HS-5 (cell line): ENCODE results near the gene EMP2.
A peak's percentile ranks its signal among the peaks of the same experiment; 100 is the strongest.

Source experiments
- DNase-seq: peaks from one replicate; pipeline ENCODE4 v3.0.0-alpha.2; 2012; ENCODE audit warnings: low read depth

The EMP2 gene

GRCh38 chr16:10610499-10611184 lies 30.2 kb upstream of the EMP2 start:
- no peak for DNase-seq

- peak; percentile 65 for DNase-seq
Measured at GRCh38 chr16:10609402-10609774, 29.0 kb upstream of the EMP2 start.

- no peak for DNase-seq
Measured at GRCh38 chr16:10608687-10609401, 28.4 kb upstream of the EMP2 start.

GRCh38 chr16:10607157-10607556 lies 26.8 kb upstream of the EMP2 start:
- no peak for DNase-seq

GRCh38 chr16:10606607-10607006 lies 26.2 kb upstream of the EMP2 start:
- no peak for DNase-seq

- no peak for DNase-seq
Measured at GRCh38 chr16:10605636-10606035, 25.2 kb upstream of the EMP2 start.

- no peak for DNase-seq
Measured at GRCh38 chr16:10601444-10602408, 21.3 kb upstream of the EMP2 start.

- no peak for DNase-seq
Measured at GRCh38 chr16:10600782-10601443, 20.5 kb upstream of the EMP2 start.

- no peak for DNase-seq
Measured at GRCh38 chr16:10599626-10600025, 19.2 kb upstream of the EMP2 start.

- no peak for DNase-seq
Measured at GRCh38 chr16:10598157-10598556, 17.8 kb upstream of the EMP2 start.

- DNase-seq, result no peak
Measured at GRCh38 chr16:10597187-10597601, 16.8 kb upstream of the EMP2 start.

- no peak for DNase-seq
Measured at GRCh38 chr16:10594312-10594950, 14.0 kb upstream of the EMP2 start.

GRCh38 chr16:10592611-10593010 lies 12.2 kb upstream of the EMP2 start:
- no peak for DNase-seq

- no peak for DNase-seq
Measured at GRCh38 chr16:10590342-10590741, 9.9 kb upstream of the EMP2 start.

GRCh38 chr16:10589109-10589508 lies 8.7 kb upstream of the EMP2 start:
- no peak for DNase-seq

- DNase-seq, result no peak
Measured at GRCh38 chr16:10587622-10588021, 7.2 kb upstream of the EMP2 start.

- peak; percentile 66 for DNase-seq
Measured at GRCh38 chr16:10584981-10585438, 4.6 kb upstream of the EMP2 start.

GRCh38 chr16:10583269-10583668 lies 2.9 kb upstream of the EMP2 start:
- DNase-seq, result no peak

GRCh38 chr16:10581507-10581906 lies 1.1 kb upstream of the EMP2 start:
- no peak for DNase-seq

- no peak for DNase-seq
Measured at GRCh38 chr16:10580883-10581247, 467 bp upstream of the EMP2 start.

- DNase-seq, result peak; percentile 2
Measured at GRCh38 chr16:10579575-10579964, 828 bp downstream of the EMP2 start.
